HepG2 (cell line): ENCODE results near the gene ELFN1.

ENCODE experiments used
- CREB3 ChIP-seq: sonication (generic); formaldehyde crosslinking; IDR thresholded peaks from 2 replicates; pipeline ENCODE4 v1.5.0; 2020; ENCODE audit warnings: missing genetic modification reagents
- CTCF ChIP-seq: sonication (generic); formaldehyde crosslinking; IDR thresholded peaks from 2 replicates; pipeline ENCODE4 v1.5.0; 2020; ENCODE audit warnings: mild to moderate bottlenecking, missing genetic modification reagents, moderate library complexity
- FOSL1 ChIP-seq: sonication (generic); formaldehyde crosslinking; IDR thresholded peaks from 2 replicates; pipeline ENCODE4 v1.9.0; 2021; ENCODE audit warnings: missing genetic modification reagents, borderline replicate concordance
- HMG20B ChIP-seq: conservative IDR thresholded peaks from 2 replicates; pipeline ENCODE4 v1.6.1; 2016; ENCODE audit warnings: missing genetic modification reagents, missing compliant biosample characterization
- KMT2B ChIP-seq: IDR thresholded peaks from 2 replicates; pipeline ENCODE4 v1.6.1; 2016; ENCODE audit warnings: missing genetic modification reagents, missing compliant biosample characterization
- POLR2A ChIP-seq, 2 experiments: IDR thresholded peaks; 2 replicates each; pipeline ENCODE4 v1.6.1; 2011; ENCODE audit warnings: low read depth in 2 of 2, low read length in 2 of 2, mild to moderate bottlenecking in 1 of 2, moderate library complexity in 1 of 2; ENCODE audit not compliant: insufficient read depth in 1 of 2
- RAD21 ChIP-seq: fragments of 450-650 bp; formaldehyde crosslinking; IDR thresholded peaks from 2 replicates; pipeline ENCODE4 v1.5.0; 2020; ENCODE audit warnings: mild to moderate bottlenecking
- RNF219 ChIP-seq: sonication (generic); formaldehyde crosslinking; IDR thresholded peaks from 2 replicates; pipeline ENCODE4 v1.5.0; 2020; ENCODE audit warnings: mild to moderate bottlenecking, missing genetic modification reagents
- SNAPC2 ChIP-seq: sonication (generic); formaldehyde crosslinking; IDR thresholded peaks from 2 replicates; pipeline ENCODE4 v1.8.1; 2022; ENCODE audit warnings: mild to moderate bottlenecking, missing genetic modification reagents
- TCF12 ChIP-seq, 2 experiments: fragments of 450-650 bp in 1 of 2; sonication (generic) in 1 of 2; formaldehyde crosslinking in 1 of 2; IDR thresholded peaks; 2 replicates each; pipeline versions ENCODE4 v1.6.1 to v1.8.0; 2017 to 2022; ENCODE audit warnings: antibody characterized with exemption in 1 of 2, mild to moderate bottlenecking in 1 of 2, missing genetic modification reagents in 1 of 2, moderate library complexity in 1 of 2
- ZNF3 ChIP-seq: IDR thresholded peaks from 2 replicates; pipeline ENCODE4 v1.7.0; 2017; ENCODE audit warnings: inconsistent platforms
- ZNF441 ChIP-seq: sonication (generic); formaldehyde crosslinking; IDR thresholded peaks from 2 replicates; pipeline ENCODE4 v1.7.0; 2021; ENCODE audit warnings: missing genetic modification reagents, borderline replicate concordance
- ZNF580 ChIP-seq: IDR thresholded peaks from 2 replicates; pipeline ENCODE4 v1.6.1; 2016; ENCODE audit warnings: low read depth, borderline replicate concordance

- TF ChIP-seq SNAPC2 (CRISPR knock-in tag) (no peak), CREB3 (no peak), TCF12 (IDR thresholded peaks at IDR 0.05) (no peak), TCF12 (CRISPR knock-in tag; IDR thresholded peaks at IDR 0.05) (no peak), ZNF3 (no peak), ZNF580 (CRISPR knock-in tag) (no peak), CTCF (CRISPR knock-in tag) (no peak), ZNF441 (CRISPR knock-in tag) (no peak), RNF219 (no peak), KMT2B (CRISPR knock-in tag) (no peak), RAD21 (no peak), POLR2A (IDR thresholded peaks at IDR 0.05; ENCODE audit: insufficient read depth in 1 of 2, low read depth in 2 of 2, low read length in 2 of 2) (no peak), FOSL1 (no peak), HMG20B (CRISPR knock-in tag) (no peak)
Measured at GRCh38 chr7:1738956-1739355, 68.9 kb downstream of the ELFN1 start.
